PC-3 (cell line): Measurements from ENCODE around the gene PBX4. TPM values are rescaled to one million over a fixed set of nuclear protein-coding genes. Genes with fewer than 3 reads are reported as not detected.
"Not testable (repeated sequence)": the region's sequence is repeated elsewhere in the genome, so short reads cannot be mapped to it uniquely, and the experiment has no call there.

ENCODE experiments used
- ATAC-seq: fragments of 200-7000 bp; cut with Tn5 transposase; 2 replicates; pipeline ENCODE4 v1.9.1; 2020; ENCODE audit warnings: mild to moderate bottlenecking, moderate library complexity
- Bru-seq: library from RNA; stranded (reverse); fragments of 400-500 nt; gene quantifications from one replicate; lab custom pipeline; 2021; lab: Mats Ljungman, UMichigan
- BruChase-seq, 2 experiments: library from RNA; stranded (reverse); fragments of 400-500 nt; gene quantifications; one replicate each; lab custom pipeline; 2021; lab: Mats Ljungman, UMichigan
- BruUV-seq: library from RNA; stranded (reverse); fragments of 400-500 nt; replicated peaks from 2 replicates; lab custom pipeline; 2021; lab: Mats Ljungman, UMichigan
- CTCF ChIA-PET: fragments of 300-600 bp; sonication (Branson Sonifier 250); formaldehyde crosslinking; loops from one replicate; lab custom pipeline; 2022; ENCODE audit warnings: antibody characterized with exemption; lab: Charles Lee
- POLR2A ChIA-PET: fragments of 300-600 bp; sonication (Branson Sonifier 250); formaldehyde crosslinking; loops from one replicate; lab custom pipeline; 2022; ENCODE audit warnings: antibody characterized with exemption; ENCODE audit not compliant: unreplicated experiment; lab: Charles Lee
- DNase-seq: peaks from one replicate; pipeline ENCODE4 v3.0.0-alpha.2; 2015
- H2AFZ ChIP-seq: fragments of 300-600 bp; sonication (generic); 2 replicates; pipeline ENCODE4 v1.6.0; 2016; ENCODE audit warnings: antibody characterized with exemption, low read length
- H3F3A ChIP-seq: fragments of 300-600 bp; sonication (generic); one replicate; pipeline ENCODE4 v1.6.0; 2017; ENCODE audit warnings: antibody characterized with exemption, low read length, control low read depth, mild to moderate bottlenecking; ENCODE audit not compliant: unreplicated experiment
- H3K27ac ChIP-seq: fragments of 300-600 bp; sonication (generic); 2 replicates; pipeline ENCODE4 v1.5.1; 2016; ENCODE audit warnings: mild to moderate bottlenecking, low read length
- H3K27me3 ChIP-seq: fragments of 300-600 bp; sonication (generic); 2 replicates; pipeline ENCODE4 v1.6.1; 2016; ENCODE audit warnings: low read length, mixed read lengths
- H3K36me3 ChIP-seq: fragments of 300-600 bp; sonication (generic); 2 replicates; pipeline ENCODE4 v1.6.1; 2016; ENCODE audit warnings: low read depth, mixed run types, low read length, mixed read lengths
- H3K4me1 ChIP-seq: fragments of 300-600 bp; sonication (generic); 2 replicates; pipeline ENCODE4 v1.5.1; 2016; ENCODE audit warnings: low read length; ENCODE audit not compliant: insufficient read depth
- H3K4me2 ChIP-seq: fragments of 300-600 bp; sonication (generic); 2 replicates; pipeline ENCODE4 v1.6.0; 2016; ENCODE audit warnings: low read length
- H3K4me3 ChIP-seq: fragments of 300-600 bp; sonication (generic); 2 replicates; pipeline ENCODE4 v1.5.1; 2016; ENCODE audit warnings: mild to moderate bottlenecking, low read length, mixed read lengths
- H3K79me2 ChIP-seq: fragments of 300-600 bp; sonication (generic); 2 replicates; pipeline ENCODE4 v1.6.1; 2017; ENCODE audit warnings: low read length, mixed read lengths
- H3K9ac ChIP-seq: fragments of 300-600 bp; sonication (generic); 2 replicates; pipeline ENCODE4 v1.6.0; 2016; ENCODE audit warnings: mild to moderate bottlenecking, low read length
- H3K9me2 ChIP-seq: fragments of 300-600 bp; sonication (generic); replicated peaks from 2 replicates; pipeline ENCODE4 v1.6.1; 2016; ENCODE audit warnings: mixed run types, low read length, mixed read lengths
- H3K9me3 ChIP-seq: fragments of 300-600 bp; sonication (generic); 2 replicates; pipeline ENCODE4 v1.6.1; 2016; ENCODE audit warnings: low read length, mixed read lengths
- H4K20me1 ChIP-seq: fragments of 300-600 bp; sonication (generic); 2 replicates; pipeline ENCODE4 v1.6.1; 2016; ENCODE audit warnings: low read length, mixed read lengths
- EZH2 ChIP-seq: fragments of 300-600 bp; sonication (generic); IDR thresholded peaks from one replicate; pipeline ENCODE4 v1.6.1; 2017; ENCODE audit warnings: antibody characterized with exemption, mild to moderate bottlenecking, low read length; ENCODE audit not compliant: unreplicated experiment
- EZH2phosphoT487 ChIP-seq: fragments of 300-600 bp; sonication (generic); IDR thresholded peaks from 2 replicates; pipeline ENCODE4 v1.6.1; 2018; ENCODE audit warnings: mild to moderate bottlenecking, antibody characterized with exemption, low read length, borderline replicate concordance
- intact Hi-C: fragments of 100-400 bp; cut with micrococcal nuclease; formaldehyde crosslinking; loops from 2 replicates; pipeline ENCODE4 v1.9.0; 2023
- long read RNA-seq: library from polyadenylated mRNA; unstranded; transcript quantifications from one replicate; pipeline ENCODE4 v2.0.0, GENCODE V29; 2021; ENCODE audit not compliant: unreplicated experiment
- total RNA-seq: library from RNA; depleted of rRNA; stranded (reverse); fragments of >200 nt; gene quantifications from 2 replicates; pipeline ENCODE4 v1.2.3, GENCODE V29; 2014; rRNA removed
- TF ChIP-seq, protein P1 (sequence below): fragments of 300-600 bp; sonication (generic); conservative IDR thresholded peaks from 2 replicates; pipeline ENCODE4 v1.5.1; 2017; ENCODE audit warnings: antibody characterized with exemption, low read depth, mild to moderate bottlenecking, low read length

Gene PBX4, protein sequence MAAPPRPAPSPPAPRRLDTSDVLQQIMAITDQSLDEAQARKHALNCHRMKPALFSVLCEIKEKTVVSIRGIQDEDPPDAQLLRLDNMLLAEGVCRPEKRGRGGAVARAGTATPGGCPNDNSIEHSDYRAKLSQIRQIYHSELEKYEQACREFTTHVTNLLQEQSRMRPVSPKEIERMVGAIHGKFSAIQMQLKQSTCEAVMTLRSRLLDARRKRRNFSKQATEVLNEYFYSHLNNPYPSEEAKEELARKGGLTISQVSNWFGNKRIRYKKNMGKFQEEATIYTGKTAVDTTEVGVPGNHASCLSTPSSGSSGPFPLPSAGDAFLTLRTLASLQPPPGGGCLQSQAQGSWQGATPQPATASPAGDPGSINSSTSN
- total RNA-seq, result 6.9 TPM in 2 replicates
- Bru-seq, nascent RNA, result percentile 56 among the genes with signal in this experiment
- BruChase-seq, experiment 1, labeled RNA remaining after a 6-hour chase, result percentile 60 among the genes with signal in this experiment
- percentile 57 among the genes with signal in this experiment for BruChase-seq, experiment 2, labeled RNA remaining after a 2-hour chase
- long read RNA-seq, partial matches to known transcripts, result 1 of 4 reads
- long read RNA-seq, other reads (novel, unspliced or antisense), result 3 of 4 reads

- TF ChIP-seq EZH2 (no peak), EZH2phosphoT487 (no peak)
- TF ChIP-seq, protein P1, sequence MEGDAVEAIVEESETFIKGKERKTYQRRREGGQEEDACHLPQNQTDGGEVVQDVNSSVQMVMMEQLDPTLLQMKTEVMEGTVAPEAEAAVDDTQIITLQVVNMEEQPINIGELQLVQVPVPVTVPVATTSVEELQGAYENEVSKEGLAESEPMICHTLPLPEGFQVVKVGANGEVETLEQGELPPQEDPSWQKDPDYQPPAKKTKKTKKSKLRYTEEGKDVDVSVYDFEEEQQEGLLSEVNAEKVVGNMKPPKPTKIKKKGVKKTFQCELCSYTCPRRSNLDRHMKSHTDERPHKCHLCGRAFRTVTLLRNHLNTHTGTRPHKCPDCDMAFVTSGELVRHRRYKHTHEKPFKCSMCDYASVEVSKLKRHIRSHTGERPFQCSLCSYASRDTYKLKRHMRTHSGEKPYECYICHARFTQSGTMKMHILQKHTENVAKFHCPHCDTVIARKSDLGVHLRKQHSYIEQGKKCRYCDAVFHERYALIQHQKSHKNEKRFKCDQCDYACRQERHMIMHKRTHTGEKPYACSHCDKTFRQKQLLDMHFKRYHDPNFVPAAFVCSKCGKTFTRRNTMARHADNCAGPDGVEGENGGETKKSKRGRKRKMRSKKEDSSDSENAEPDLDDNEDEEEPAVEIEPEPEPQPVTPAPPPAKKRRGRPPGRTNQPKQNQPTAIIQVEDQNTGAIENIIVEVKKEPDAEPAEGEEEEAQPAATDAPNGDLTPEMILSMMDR, result no peak
- Histone ChIP-seq H3K4me3 (peak within 1 kb of the TSS; percentile 79), H3K9me3 (no peaks in the 10 kb centered on the region), H3K4me2 (peak within 1 kb of the TSS; percentile 94), H3K79me2 (peaks cover 28% of the 10 kb centered on the region), H3K4me1 (peaks cover 44% of the 10 kb centered on the region), H3K36me3 (no peaks in the 10 kb centered on the region), H3K9ac (peak within 1 kb of the TSS; percentile 74), H4K20me1 (no peaks in the 10 kb centered on the region), H3K9me2 (no peaks in the 10 kb centered on the region), H2AFZ (peak within 1 kb of the TSS; percentile 70; the same call in 1 of the 2 replicates), H3K27me3 (no peaks in the 10 kb centered on the region), H3K27ac (no peak within 1 kb of the TSS), H3F3A (no peaks in the 10 kb centered on the region)
- DNase-seq (peak; percentile 94), ATAC-seq (peak; percentile 92)
- POLR2A ChIA-PET, result no interaction called here
- intact Hi-C loops, result no loop called here
- CTCF ChIA-PET, result no interaction called here
- BruUV-seq, result no TSS peak
Measured at GRCh38 chr19:19618219-19619051, at the start of gene PBX4. TSS of gene PBX4 (minus strand) at chr19:19618687. CDS start at chr19:19618629, 58 bp downstream.

DNA sequence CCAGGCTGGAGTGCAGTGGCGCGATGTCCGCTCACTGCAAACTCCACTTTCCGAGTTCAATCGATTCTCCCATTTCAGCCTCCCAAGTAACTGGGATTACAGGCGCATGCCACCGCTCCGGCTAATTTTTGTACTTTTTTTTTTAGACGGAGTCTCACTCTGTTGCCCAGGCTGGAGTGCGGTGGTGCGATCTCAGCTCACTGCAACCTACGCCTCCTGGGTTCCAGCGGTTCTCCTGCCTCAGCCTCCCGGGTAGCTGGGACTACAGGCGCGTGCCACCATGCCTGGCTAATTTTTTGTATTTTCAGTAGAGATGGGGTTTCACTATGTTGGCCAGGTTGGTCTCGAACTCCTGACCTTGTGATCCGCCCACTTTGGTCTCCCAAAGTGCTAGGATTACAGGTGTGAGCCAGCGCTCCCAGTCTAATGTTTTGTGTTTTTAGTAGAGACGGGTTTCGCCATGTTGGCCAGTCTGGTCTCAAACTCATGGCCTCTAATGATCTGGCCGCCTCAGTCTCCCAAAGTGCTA is 47.0 kb upstream of the PBX4 start:
- H3K9me3 ChIP-seq, H3K4me3 ChIP-seq, DNase-seq, ATAC-seq, H3K36me3 ChIP-seq, POLR2A ChIA-PET, H3K9me2 ChIP-seq, BruUV-seq, H3K27ac ChIP-seq, H2AFZ ChIP-seq, H3F3A ChIP-seq, H4K20me1 ChIP-seq, CTCF ChIA-PET, H3K4me2 ChIP-seq, H3K27me3 ChIP-seq, H3K9ac ChIP-seq, intact Hi-C loops: not testable (repeated sequence)
- H3K79me2 ChIP-seq, result peaks cover 43% of the 10 kb centered on the region
- peaks cover 20% of the 10 kb centered on the region for H3K4me1 ChIP-seq
